HepG2 (cell line): Measurements from ENCODE around the gene ZNF24. TPM values are rescaled to one million over a fixed set of nuclear protein-coding genes. Genes with fewer than 3 reads are reported as not detected.
A peak's percentile ranks its signal among the peaks of the same experiment; 100 is the strongest.

Experiments used
- ATAC-seq: fragments of 200-7000 bp; cut with Tn5 transposase; 3 replicates; pipeline ENCODE4 v1.9.1; 2020; ENCODE audit warnings: mild to moderate bottlenecking, moderate library complexity
- BruUV-seq: library from RNA; stranded (reverse); fragments of 400-500 nt; replicated peaks from 2 replicates; lab custom pipeline; 2021; lab: Mats Ljungman, UMichigan
- CTCF ChIA-PET: fragments of 300-600 bp; formaldehyde crosslinking; extraction: SDS; loops from one replicate; lab custom pipeline; 2021; ENCODE audit warnings: low total read pairs, inconsistent platforms, low intra/inter-chr PET ratio; lab: Yijun Ruan, JAX
- POLR2A ChIA-PET: fragments of 350-600 bp; sonication (Branson Sonifier 250); formaldehyde crosslinking; loops from one replicate; lab custom pipeline; 2020; ENCODE audit warnings: antibody characterized with exemption, inconsistent platforms; lab: Yijun Ruan, JAX
- DNase-seq: peaks from one replicate; pipeline ENCODE4 v3.0.0-alpha.2; 2015; ENCODE audit warnings: low spot score
- FAIRE-seq: peaks from 3 replicates; lab custom pipeline; 2011; peaks lifted over from hg19 to GRCh38; lab: Jason Lieb, UNC
- H2AFZ ChIP-seq: one replicate; pipeline ENCODE4 v1.6.1; 2011; ENCODE audit warnings: low read length, inconsistent platforms
- H3K27ac ChIP-seq: fragments of 300-600 bp; 3 replicates; pipeline ENCODE4 v1.8.0; 2011; ENCODE audit warnings: mixed run types, mild to moderate bottlenecking, mixed read lengths, low read length, inconsistent platforms; ENCODE audit not compliant: insufficient read depth; ENCODE audit errors: extremely low read length
- H3K27me3 ChIP-seq, 2 experiments: fragments of 200-600 bp in 1 of 2; 2 replicates in 1 of 2; 3 replicates in 1 of 2; pipeline versions ENCODE4 v1.6.0 to v1.8.0; 2011; ENCODE audit warnings: low read length in 2 of 2, mild to moderate bottlenecking in 2 of 2, moderate library complexity in 2 of 2, inconsistent platforms in 1 of 2; ENCODE audit not compliant: insufficient read depth in 2 of 2, control insufficient read depth in 1 of 2
- H3K36me3 ChIP-seq, 2 experiments: fragments of 200-600 bp in 1 of 2; replicated peaks in 1 of 2; 2 replicates in 1 of 2; 3 replicates in 1 of 2; pipeline versions ENCODE4 v1.5.1 to v1.8.0; 2011; ENCODE audit warnings: low read length in 2 of 2, inconsistent platforms in 1 of 2; ENCODE audit not compliant: insufficient read depth in 2 of 2, control insufficient read depth in 1 of 2
- H3K4me1 ChIP-seq: 2 replicates; pipeline ENCODE4 v1.5.1; 2012; ENCODE audit warnings: low read length, inconsistent platforms; ENCODE audit not compliant: insufficient read depth
- H3K4me2 ChIP-seq: 2 replicates; pipeline ENCODE4 v1.6.0; 2011; ENCODE audit warnings: low read depth, low read length, inconsistent platforms
- H3K4me3 ChIP-seq, 3 experiments: fragments of 200-600 bp in 1 of 3; sonication (generic), shearing (Covaris generic) in 1 of 3; replicated peaks in 1 of 3; 2 replicates each; pipeline ENCODE4 v1.5.1; 2011 to 2016; ENCODE audit warnings: low read length in 3 of 3, inconsistent platforms in 2 of 3, low read depth in 2 of 3, mild to moderate bottlenecking in 2 of 3, control low read depth in 1 of 3, mixed read lengths in 1 of 3; ENCODE audit not compliant: insufficient read depth in 1 of 3
- H3K79me2 ChIP-seq: one replicate; pipeline ENCODE4 v1.6.1; 2011; ENCODE audit warnings: low read length, inconsistent platforms; ENCODE audit not compliant: insufficient read depth
- H3K9ac ChIP-seq: 2 replicates; pipeline ENCODE4 v1.6.0; 2011; ENCODE audit warnings: mild to moderate bottlenecking, low read depth, low read length, inconsistent platforms; ENCODE audit not compliant: insufficient read depth
- H3K9me3 ChIP-seq: 2 replicates; pipeline ENCODE4 v1.5.1; 2012; ENCODE audit warnings: mild to moderate bottlenecking, low read length
- H4K20me1 ChIP-seq: 2 replicates; pipeline ENCODE4 v1.6.0; 2011; ENCODE audit warnings: inconsistent platforms, mild to moderate bottlenecking, low read length, moderate library complexity; ENCODE audit not compliant: insufficient read depth
- MAFF ChIP-seq: IDR thresholded peaks from 2 replicates; pipeline ENCODE4 v1.6.1; 2011; ENCODE audit warnings: low read depth, low read length, improper control_type of control experiment
- MED13 ChIP-seq: sonication (generic); formaldehyde crosslinking; IDR thresholded peaks from 2 replicates; pipeline ENCODE4 v1.5.0; 2020; ENCODE audit warnings: missing genetic modification reagents
- NFATC3 ChIP-seq: sonication (generic); formaldehyde crosslinking; IDR thresholded peaks from 2 replicates; pipeline ENCODE4 v1.5.1; 2020; ENCODE audit warnings: mild to moderate bottlenecking, missing genetic modification reagents
- ZC3H13 ChIP-seq: sonication (generic); formaldehyde crosslinking; IDR thresholded peaks from 2 replicates; pipeline ENCODE4 v1.8.1; 2023; ENCODE audit warnings: mild to moderate bottlenecking, missing genetic modification reagents, moderate library complexity
- ZNF235 ChIP-seq: sonication (generic); formaldehyde crosslinking; IDR thresholded peaks from 2 replicates; pipeline ENCODE4 v1.8.1; 2023; ENCODE audit warnings: mild to moderate bottlenecking, missing genetic modification reagents, borderline replicate concordance
- ZNF484 ChIP-seq: sonication (generic); formaldehyde crosslinking; IDR thresholded peaks from 2 replicates; pipeline ENCODE4 v1.5.1; 2020; ENCODE audit warnings: mild to moderate bottlenecking, low read depth, missing genetic modification reagents, borderline replicate concordance
- ZNF562 ChIP-seq: sonication (generic); formaldehyde crosslinking; IDR thresholded peaks from 2 replicates; pipeline ENCODE4 v1.8.0; 2022; ENCODE audit warnings: missing genetic modification reagents, borderline replicate concordance
- ZNF773 ChIP-seq: sonication (generic); formaldehyde crosslinking; IDR thresholded peaks from 2 replicates; pipeline ENCODE4 v1.4.0; 2020; ENCODE audit warnings: missing genetic modification reagents, borderline replicate concordance
- WGBS: methylation state at CpG from one replicate; pipeline ENCODE4 v1.1.6; 2017; ENCODE audit warnings: low lambda C conversion rate; 5-methylcytosine and 5-hydroxymethylcytosine counted together
- in situ Hi-C: cut with HindIII; loops from 2 replicates; pipeline ENCODE4 v1.10.0; 2017; ENCODE audit warnings: low pct_unique_long_range_greater_than_20kb; ENCODE audit not compliant: extremely low pct_ligation_motif_present
- intact Hi-C: fragments of 100-400 bp; cut with micrococcal nuclease; formaldehyde crosslinking; loops from one replicate; pipeline ENCODE4 v1.10.0; 2022; ENCODE audit not compliant: unreplicated experiment
- polyA plus RNA-seq, 8 experiments: library from polyadenylated mRNA; depleted of rRNA in 3 of 8; stranded (reverse) in 7 of 8; unstranded in 1 of 8; fragments of >200 nt; fragmentation: Illumina TruSeq in 4 of 8; extraction: Trizol in 4 of 8; gene quantifications; 2 replicates each; pipeline versions ENCODE4 v1.2.1 to v1.2.3, GENCODE V29; 2011 to 2016; ENCODE audit warnings: low read depth in 4 of 8, missing spikeins in 1 of 8, mixed read lengths in 1 of 8; ENCODE audit not compliant: insufficient read depth in 1 of 8
- total RNA-seq, 5 experiments: library from RNA; depleted of rRNA; stranded (reverse); fragments of >200 nt; fragmentation: Illumina TruSeq; extraction: Trizol; gene quantifications; 2 replicates each; pipeline ENCODE4 v1.2.3, GENCODE V29; 2016; ENCODE audit warnings: low read depth in 1 of 5
- TF ChIP-seq, protein P1 (sequence below): sonication (generic); formaldehyde crosslinking; conservative IDR thresholded peaks from 2 replicates; pipeline ENCODE4 v1.8.0; 2022; ENCODE audit warnings: mild to moderate bottlenecking, moderate library complexity, missing genetic modification reagents
- TF ChIP-seq, protein P2 (sequence below): IDR thresholded peaks from 2 replicates; pipeline ENCODE4 v1.6.1; 2016; ENCODE audit warnings: control low read depth
- TF ChIP-seq, protein P3 (sequence below): sonication (generic); formaldehyde crosslinking; IDR thresholded peaks from 2 replicates; pipeline ENCODE4 v1.5.1; 2020; ENCODE audit warnings: missing genetic modification reagents, mild to moderate bottlenecking, borderline replicate concordance
- TF ChIP-seq, protein P4 (sequence below): sonication (generic); formaldehyde crosslinking; IDR thresholded peaks from 2 replicates; pipeline ENCODE4 v1.9.0; 2021; ENCODE audit warnings: missing genetic modification reagents, mild to moderate bottlenecking, borderline replicate concordance

ZNF24 gene
- total and polyA plus RNA-seq, 2 of the 13 experiments (the other 11 are each of a cell fraction or from before 2014, with no cell fraction given) = 19.5 to 41.1 TPM

DNA sequence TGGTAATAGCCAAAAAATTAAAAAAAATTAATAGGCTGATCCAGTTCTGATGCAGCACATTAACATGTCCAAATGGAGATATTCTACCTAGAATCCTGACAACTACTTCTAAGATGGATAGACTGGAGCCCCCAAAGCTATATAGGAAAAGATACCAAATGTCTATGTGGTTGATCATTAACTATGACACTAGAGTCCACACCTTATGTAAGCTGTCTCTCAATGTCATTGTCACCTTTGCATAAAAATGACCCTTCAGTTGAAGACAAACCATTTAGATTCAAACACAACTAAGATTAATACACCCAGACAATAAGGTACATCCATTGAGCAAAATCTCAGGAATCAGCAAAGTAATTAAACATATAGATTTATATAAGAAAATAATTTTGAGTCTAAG lies 18.3 kb upstream of the ZNF24 start (continued):
- TF ChIP-seq, protein P1, sequence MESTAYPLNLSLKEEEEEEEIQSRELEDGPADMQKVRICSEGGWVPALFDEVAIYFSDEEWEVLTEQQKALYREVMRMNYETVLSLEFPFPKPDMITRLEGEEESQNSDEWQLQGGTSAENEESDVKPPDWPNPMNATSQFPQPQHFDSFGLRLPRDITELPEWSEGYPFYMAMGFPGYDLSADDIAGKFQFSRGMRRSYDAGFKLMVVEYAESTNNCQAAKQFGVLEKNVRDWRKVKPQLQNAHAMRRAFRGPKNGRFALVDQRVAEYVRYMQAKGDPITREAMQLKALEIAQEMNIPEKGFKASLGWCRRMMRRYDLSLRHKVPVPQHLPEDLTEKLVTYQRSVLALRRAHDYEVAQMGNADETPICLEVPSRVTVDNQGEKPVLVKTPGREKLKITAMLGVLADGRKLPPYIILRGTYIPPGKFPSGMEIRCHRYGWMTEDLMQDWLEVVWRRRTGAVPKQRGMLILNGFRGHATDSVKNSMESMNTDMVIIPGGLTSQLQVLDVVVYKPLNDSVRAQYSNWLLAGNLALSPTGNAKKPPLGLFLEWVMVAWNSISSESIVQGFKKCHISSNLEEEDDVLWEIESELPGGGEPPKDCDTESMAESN (CRISPR knock-in tag) = no peak
- no peak for TF ChIP-seq ZNF235 (CRISPR knock-in tag)
- TF ChIP-seq NFATC3 = no peak
- TF ChIP-seq MAFF = no peak
- no peak for TF ChIP-seq MED13 (CRISPR knock-in tag)
- TF ChIP-seq, all 625 proteins: peak for 4

DNA sequence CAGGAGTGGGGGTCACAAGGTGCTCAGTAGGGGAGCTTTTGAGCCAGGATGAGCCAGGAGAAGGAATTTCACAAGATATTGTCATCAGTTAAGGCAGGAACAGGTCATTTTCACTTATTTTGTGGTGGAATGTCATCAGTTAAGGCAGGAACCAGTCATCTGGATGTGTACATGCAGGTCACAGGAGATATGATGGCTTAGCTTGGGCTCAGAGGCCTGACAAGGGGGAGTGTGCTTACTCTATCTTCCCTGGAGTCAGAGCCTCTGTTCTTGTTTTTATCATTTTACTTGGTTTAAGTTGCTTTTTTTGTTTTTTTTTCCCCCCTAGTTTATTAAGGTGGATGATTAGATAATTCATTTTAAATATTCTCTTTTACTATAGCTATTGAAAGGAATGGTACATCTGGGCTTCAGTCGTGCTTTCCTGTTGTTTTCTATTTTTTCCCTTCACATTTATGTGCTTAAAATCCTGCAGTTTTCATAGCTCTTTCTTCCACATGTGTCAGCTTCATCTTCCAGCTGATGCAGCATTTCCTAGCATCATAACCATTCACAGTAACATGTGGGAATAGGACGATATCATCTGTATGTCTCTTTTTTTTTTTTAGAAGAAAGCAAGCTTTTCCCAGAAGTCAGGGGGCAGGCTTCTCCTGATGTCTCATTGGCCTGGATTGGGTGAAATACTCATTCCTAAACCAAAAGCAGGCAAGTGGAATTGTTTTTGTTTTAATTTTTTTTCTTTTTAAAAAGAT lies 17.5 kb upstream of the ZNF24 start:
- ATAC-seq = no peak
- Histone ChIP-seq H3K9ac (no peak overlapping the region), H3K27me3 (no peaks in the 10 kb centered on the region), H3K4me3 (no peak overlapping the region), H3K4me2 (no peak overlapping the region), H3K36me3 (no peaks in the 10 kb centered on the region), H3K79me2 (no peaks in the 10 kb centered on the region), H4K20me1 (no peaks in the 10 kb centered on the region), H3K27ac (no peak overlapping the region), H3K4me1 (peaks cover 35% of the 10 kb centered on the region), H2AFZ (no peak overlapping the region), H3K9me3 (no peaks in the 10 kb centered on the region)
- DNase-seq = no peak
- WGBS = 26% methylated on average over 2 of the region's 2 CpGs
- BruUV-seq = no TSS peak
- intact Hi-C loops (no loop called here), in situ Hi-C loops (no loop called here)
- no peak for FAIRE-seq
- ChIA-PET POLR2A (interaction anchor here (1.7 kb wide), 1 partner anchor 121 kb away, joined by 6 read pairs; the partner anchor contains the start of gene ZNF397), CTCF (no interaction called here)
- TF ChIP-seq ZNF773 (CRISPR knock-in tag) = no peak
- no peak for TF ChIP-seq ZNF484 (CRISPR knock-in tag)
- TF ChIP-seq, protein P2, sequence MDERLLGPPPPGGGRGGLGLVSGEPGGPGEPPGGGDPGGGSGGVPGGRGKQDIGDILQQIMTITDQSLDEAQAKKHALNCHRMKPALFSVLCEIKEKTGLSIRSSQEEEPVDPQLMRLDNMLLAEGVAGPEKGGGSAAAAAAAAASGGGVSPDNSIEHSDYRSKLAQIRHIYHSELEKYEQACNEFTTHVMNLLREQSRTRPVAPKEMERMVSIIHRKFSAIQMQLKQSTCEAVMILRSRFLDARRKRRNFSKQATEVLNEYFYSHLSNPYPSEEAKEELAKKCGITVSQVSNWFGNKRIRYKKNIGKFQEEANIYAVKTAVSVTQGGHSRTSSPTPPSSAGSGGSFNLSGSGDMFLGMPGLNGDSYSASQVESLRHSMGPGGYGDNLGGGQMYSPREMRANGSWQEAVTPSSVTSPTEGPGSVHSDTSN (CRISPR knock-in tag) = no peak
- peak; percentile 31; the same call in 1 of the 2 replicates for TF ChIP-seq MAFF
- TF ChIP-seq, protein P3, sequence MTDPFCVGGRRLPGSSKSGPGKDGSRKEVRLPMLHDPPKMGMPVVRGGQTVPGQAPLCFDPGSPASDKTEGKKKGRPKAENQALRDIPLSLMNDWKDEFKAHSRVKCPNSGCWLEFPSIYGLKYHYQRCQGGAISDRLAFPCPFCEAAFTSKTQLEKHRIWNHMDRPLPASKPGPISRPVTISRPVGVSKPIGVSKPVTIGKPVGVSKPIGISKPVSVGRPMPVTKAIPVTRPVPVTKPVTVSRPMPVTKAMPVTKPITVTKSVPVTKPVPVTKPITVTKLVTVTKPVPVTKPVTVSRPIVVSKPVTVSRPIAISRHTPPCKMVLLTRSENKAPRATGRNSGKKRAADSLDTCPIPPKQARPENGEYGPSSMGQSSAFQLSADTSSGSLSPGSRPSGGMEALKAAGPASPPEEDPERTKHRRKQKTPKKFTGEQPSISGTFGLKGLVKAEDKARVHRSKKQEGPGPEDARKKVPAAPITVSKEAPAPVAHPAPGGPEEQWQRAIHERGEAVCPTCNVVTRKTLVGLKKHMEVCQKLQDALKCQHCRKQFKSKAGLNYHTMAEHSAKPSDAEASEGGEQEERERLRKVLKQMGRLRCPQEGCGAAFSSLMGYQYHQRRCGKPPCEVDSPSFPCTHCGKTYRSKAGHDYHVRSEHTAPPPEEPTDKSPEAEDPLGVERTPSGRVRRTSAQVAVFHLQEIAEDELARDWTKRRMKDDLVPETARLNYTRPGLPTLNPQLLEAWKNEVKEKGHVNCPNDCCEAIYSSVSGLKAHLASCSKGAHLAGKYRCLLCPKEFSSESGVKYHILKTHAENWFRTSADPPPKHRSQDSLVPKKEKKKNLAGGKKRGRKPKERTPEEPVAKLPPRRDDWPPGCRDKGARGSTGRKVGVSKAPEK = no peak
- TF ChIP-seq, protein P4, sequence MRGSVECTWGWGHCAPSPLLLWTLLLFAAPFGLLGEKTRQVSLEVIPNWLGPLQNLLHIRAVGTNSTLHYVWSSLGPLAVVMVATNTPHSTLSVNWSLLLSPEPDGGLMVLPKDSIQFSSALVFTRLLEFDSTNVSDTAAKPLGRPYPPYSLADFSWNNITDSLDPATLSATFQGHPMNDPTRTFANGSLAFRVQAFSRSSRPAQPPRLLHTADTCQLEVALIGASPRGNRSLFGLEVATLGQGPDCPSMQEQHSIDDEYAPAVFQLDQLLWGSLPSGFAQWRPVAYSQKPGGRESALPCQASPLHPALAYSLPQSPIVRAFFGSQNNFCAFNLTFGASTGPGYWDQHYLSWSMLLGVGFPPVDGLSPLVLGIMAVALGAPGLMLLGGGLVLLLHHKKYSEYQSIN (CRISPR knock-in tag) = no peak
- no peak for TF ChIP-seq ZC3H13 (CRISPR knock-in tag)
- no peak for TF ChIP-seq ZNF562
